Measurements from ENCODE around the gene TMEM123. TPM values are rescaled to one million over a fixed set of nuclear protein-coding genes. Genes with fewer than 3 reads are reported as not detected.

Gene TMEM123
- total RNA-seq, 1 donor from 2014 or later = 70.2 TPM

GRCh38 chr11:102479733-102480132 is 27.2 kb upstream of the TMEM123 start:
- intact Hi-C loops (cut with micrococcal nuclease) = no loop called here
- Histone ChIP-seq H3K27ac (replicated peaks) (no peak overlapping the region), H3K9me3 (replicated peaks) (no peaks in the 10 kb centered on the region), H3K36me3 (no peaks in the 10 kb centered on the region), H3K4me1 (peaks cover 9% of the 10 kb centered on the region), H3K4me3 (no peak overlapping the region), H3K27me3 (ENCODE audit: low read depth) (no peaks in the 10 kb centered on the region)
- TF ChIP-seq CTCF (IDR thresholded peaks at IDR 0.05; ENCODE audit: borderline replicate concordance) = no peak
- DNase-seq = no peak

- H3K4me1 ChIP-seq = peaks cover 9% of the 10 kb centered on the region
- no peak overlapping the region for H3K27ac ChIP-seq (replicated peaks)
- H3K9me3 ChIP-seq (replicated peaks) = no peaks in the 10 kb centered on the region
- no peaks in the 10 kb centered on the region for H3K36me3 ChIP-seq
- intact Hi-C loops (cut with micrococcal nuclease) = no loop called here
- no peak for TF ChIP-seq CTCF (IDR thresholded peaks at IDR 0.05; ENCODE audit: borderline replicate concordance)
- no peak overlapping the region for H3K4me3 ChIP-seq
- no peak for DNase-seq
- H3K27me3 ChIP-seq (ENCODE audit: low read depth) = no peaks in the 10 kb centered on the region
Observed at GRCh38 chr11:102478673-102479299, 26.2 kb upstream of the TMEM123 start.

- peak; percentile 42 for DNase-seq
- Histone ChIP-seq H3K9me3 (replicated peaks) (no peaks in the 10 kb centered on the region), H3K4me1 (peaks cover 9% of the 10 kb centered on the region), H3K27me3 (ENCODE audit: low read depth) (no peaks in the 10 kb centered on the region), H3K27ac (replicated peaks) (peak overlapping the region; percentile 58), H3K4me3 (no peak overlapping the region), H3K36me3 (no peaks in the 10 kb centered on the region)
- TF ChIP-seq CTCF (IDR thresholded peaks at IDR 0.05; ENCODE audit: borderline replicate concordance) = no peak
- intact Hi-C loops (cut with micrococcal nuclease) = no loop called here
Observed at GRCh38 chr11:102476812-102477211, 24.2 kb upstream of the TMEM123 start.

- peak overlapping the region; percentile 58 for H3K27ac ChIP-seq (replicated peaks)
- no peaks in the 10 kb centered on the region for H3K27me3 ChIP-seq (ENCODE audit: low read depth)
- intact Hi-C loops (cut with micrococcal nuclease) = no loop called here
- no peak for DNase-seq
- no peaks in the 10 kb centered on the region for H3K36me3 ChIP-seq
- H3K9me3 ChIP-seq (replicated peaks) = no peaks in the 10 kb centered on the region
- H3K4me1 ChIP-seq = peaks cover 9% of the 10 kb centered on the region
- H3K4me3 ChIP-seq = no peak overlapping the region
- no peak for TF ChIP-seq CTCF (IDR thresholded peaks at IDR 0.05; ENCODE audit: borderline replicate concordance)
Observed at GRCh38 chr11:102476069-102476468, 23.5 kb upstream of the TMEM123 start.

- no peaks in the 10 kb centered on the region for H3K9me3 ChIP-seq (replicated peaks)
- no peak overlapping the region for H3K27ac ChIP-seq (replicated peaks)
- H3K27me3 ChIP-seq (ENCODE audit: low read depth) = no peaks in the 10 kb centered on the region
- H3K4me1 ChIP-seq = peaks cover 9% of the 10 kb centered on the region
- H3K4me3 ChIP-seq = no peak overlapping the region
- H3K36me3 ChIP-seq = no peaks in the 10 kb centered on the region
- no peak for TF ChIP-seq CTCF (IDR thresholded peaks at IDR 0.05; ENCODE audit: borderline replicate concordance)
- intact Hi-C loops (cut with micrococcal nuclease) = no loop called here
- no peak for DNase-seq
Observed at GRCh38 chr11:102473543-102473942, 21.0 kb upstream of the TMEM123 start.
